K562 (cell line): ENCODE results near the gene DNAAF3. TPM values are rescaled to one million over a fixed set of nuclear protein-coding genes. Genes with fewer than 3 reads are reported as not detected.
A peak's percentile ranks its signal among the peaks of the same experiment; 100 is the strongest.

Experiments
- ARID3B ChIP-seq: fragments of 250-450 bp; sonication (Bioruptor Pico); IDR thresholded peaks from 2 replicates; pipeline ENCODE4 v1.4.0; 2020; ENCODE audit warnings: borderline replicate concordance
- BRD4 ChIP-seq: fragments of 200-600 bp; sonication (generic); IDR thresholded peaks from 2 replicates; pipeline ENCODE4 v1.6.1; 2017; ENCODE audit warnings: inconsistent platforms
- CC2D1A ChIP-seq: fragments of 450-650 bp; IDR thresholded peaks from 2 replicates; pipeline ENCODE4 v1.6.1; 2017; ENCODE audit warnings: mild to moderate bottlenecking
- DLX4 ChIP-seq: fragments of 250-450 bp; sonication (Bioruptor Pico); IDR thresholded peaks from 2 replicates; pipeline ENCODE4 v1.6.1; 2021; ENCODE audit warnings: mild to moderate bottlenecking
- E2F1 ChIP-seq: sonication (generic); formaldehyde crosslinking; IDR thresholded peaks from 2 replicates; pipeline ENCODE4 v1.8.1; 2023; ENCODE audit warnings: mild to moderate bottlenecking, missing genetic modification reagents, moderate library complexity
- E2F3 ChIP-seq: fragments of 250-450 bp; sonication (Bioruptor Pico); IDR thresholded peaks from 2 replicates; pipeline ENCODE4 v1.4.0; 2020; ENCODE audit warnings: mild to moderate bottlenecking
- FIP1L1 ChIP-seq: fragments of 200-400 bp; formaldehyde crosslinking; IDR thresholded peaks from 2 replicates; pipeline ENCODE4 v1.6.1; 2018; ENCODE audit warnings: mild to moderate bottlenecking, low read depth, low read length; ENCODE audit not compliant: poor library complexity, severe bottlenecking
- FUS ChIP-seq: fragments of 200-400 bp; formaldehyde crosslinking; optimal IDR thresholded peaks from 2 replicates; pipeline ENCODE3; 2017; ENCODE audit warnings: low read depth, low read length
- HEY1 ChIP-seq: fragments of 250-450 bp; sonication (Bioruptor Pico); IDR thresholded peaks from 2 replicates; pipeline ENCODE4 v1.5.0; 2020; ENCODE audit warnings: mild to moderate bottlenecking, moderate library complexity, borderline replicate concordance
- HLTF ChIP-seq: fragments of 450-650 bp; IDR thresholded peaks from 2 replicates; pipeline ENCODE4 v1.6.1; 2016
- LEF1 ChIP-seq: fragments of 450-650 bp; IDR thresholded peaks from 2 replicates; pipeline ENCODE4 v1.6.1; 2016; ENCODE audit warnings: mild to moderate bottlenecking
- MAFF ChIP-seq: IDR thresholded peaks from 2 replicates; pipeline ENCODE4 v1.6.1; 2012; ENCODE audit warnings: low read length, improper control_type of control experiment
- MCM5 ChIP-seq: fragments of 450-650 bp; IDR thresholded peaks from 2 replicates; pipeline ENCODE4 v1.6.1; 2016; ENCODE audit warnings: low read depth
- MED1 ChIP-seq: sonication (generic); formaldehyde crosslinking; IDR thresholded peaks from 2 replicates; pipeline ENCODE4 v1.8.1; 2023; ENCODE audit warnings: missing genetic modification reagents, borderline replicate concordance
- NEUROD1 ChIP-seq: fragments of 150-350 bp; IDR thresholded peaks from 2 replicates; pipeline ENCODE4 v1.6.1; 2014; ENCODE audit warnings: borderline replicate concordance, low read length, low read depth; ENCODE audit not compliant: partially characterized antibody
- RBM39 ChIP-seq: fragments of 200-400 bp; formaldehyde crosslinking; optimal IDR thresholded peaks from 2 replicates; pipeline ENCODE3; 2018; ENCODE audit warnings: low read depth, low read length
- RFX1 ChIP-seq: fragments of 450-650 bp; IDR thresholded peaks from 2 replicates; pipeline ENCODE4 v1.6.1; 2016; ENCODE audit warnings: mild to moderate bottlenecking, moderate library complexity
- SMAD1 ChIP-seq: fragments of 150-350 bp; IDR thresholded peaks from 2 replicates; pipeline ENCODE4 v1.6.1; 2014; ENCODE audit warnings: low read length, low read depth; ENCODE audit not compliant: partially characterized antibody
- SMARCA4 ChIP-seq: fragments of 450-650 bp; IDR thresholded peaks from 2 replicates; pipeline ENCODE4 v1.6.1; 2016
- SRSF7 ChIP-seq: fragments of 200-400 bp; formaldehyde crosslinking; optimal IDR thresholded peaks from 2 replicates; pipeline ENCODE3; 2017; ENCODE audit warnings: mild to moderate bottlenecking, low read depth, low read length
- TAL1 ChIP-seq: fragments of 450-650 bp; IDR thresholded peaks from 2 replicates; pipeline ENCODE4 v1.6.1; 2016; ENCODE audit warnings: mild to moderate bottlenecking
- U2AF1 ChIP-seq: fragments of 200-400 bp; formaldehyde crosslinking; optimal IDR thresholded peaks from 2 replicates; pipeline ENCODE3; 2017; ENCODE audit warnings: mild to moderate bottlenecking, low read depth, low read length, moderate library complexity
- ZFX ChIP-seq: sonication (generic); formaldehyde crosslinking; IDR thresholded peaks from 2 replicates; pipeline ENCODE4 v1.8.0; 2022; ENCODE audit warnings: mild to moderate bottlenecking, missing genetic modification reagents, moderate library complexity
- ZNF263 ChIP-seq: sonication (generic); formaldehyde crosslinking; IDR thresholded peaks from 2 replicates; pipeline ENCODE4 v1.8.0; 2022; ENCODE audit warnings: mild to moderate bottlenecking, missing genetic modification reagents, borderline replicate concordance
- ZNF436 ChIP-seq: fragments of 250-450, 450-650 bp; sonication (Bioruptor Pico); formaldehyde crosslinking; IDR thresholded peaks from 2 replicates; pipeline ENCODE4 v1.7.0; 2020; ENCODE audit warnings: mild to moderate bottlenecking
- ZNF57 ChIP-seq: fragments of 450-650 bp; formaldehyde crosslinking; IDR thresholded peaks from 2 replicates; pipeline ENCODE4 v1.4.0; 2020; ENCODE audit warnings: mild to moderate bottlenecking, moderate library complexity
- ZNF589 ChIP-seq: fragments of 200-800 bp; sonication (Bioruptor generic); IDR thresholded peaks from 2 replicates; pipeline ENCODE4 v1.6.1; 2016; ENCODE audit warnings: low read depth, missing genetic modification characterization, missing compliant biosample characterization
- ZNF76 ChIP-seq: fragments of 250-450 bp; sonication (Bioruptor Pico); IDR thresholded peaks from 2 replicates; pipeline ENCODE4 v1.4.0; 2020; ENCODE audit warnings: mild to moderate bottlenecking, moderate library complexity, borderline replicate concordance
- ZSCAN29 ChIP-seq: fragments of 450-650 bp; IDR thresholded peaks from 2 replicates; pipeline ENCODE4 v1.6.1; 2017
- ZZZ3 ChIP-seq: fragments of 450-650 bp; IDR thresholded peaks from 2 replicates; pipeline ENCODE4 v1.6.1; 2016; ENCODE audit warnings: antibody characterized with exemption, mild to moderate bottlenecking, moderate library complexity
- polyA plus RNA-seq, 8 experiments: library from polyadenylated mRNA; depleted of rRNA in 4 of 8; stranded (reverse) in 5 of 8; unstranded in 3 of 8; fragments of >200 nt; fragmentation: Nextera tagmentation in 2 of 8; fragmentation: Illumina TruSeq in 1 of 8; extraction: Ambion mirVana in 2 of 8; extraction: Trizol in 1 of 8; gene quantifications; 2 replicates each; pipeline versions ENCODE4 v1.2.1 to v1.2.3, GENCODE V29; 2011 to 2014; ENCODE audit warnings: inconsistent platforms in 1 of 8, missing spikeins in 1 of 8
- total RNA-seq, 7 experiments: library from RNA; depleted of rRNA in 6 of 7; stranded (reverse); fragments of >200 nt in 6 of 7; fragmentation: Illumina TruSeq in 2 of 7; extraction: Trizol in 2 of 7; gene quantifications; 2 replicates each; pipeline versions ENCODE4 v1.2.1 to v1.2.3, GENCODE V29; 2011 to 2021; ENCODE audit warnings: low replicate concordance in 1 of 7

The DNAAF3 gene
- total and polyA plus RNA-seq, 9 of the 15 experiments (the other 6 are each of a cell fraction or from before 2014, with no cell fraction given) = 21.6 to 61.5 (median 43.0) TPM

GRCh38 chr19:55117663-55118391 is 48.6 kb downstream of the DNAAF3 start (continued):
- TF ChIP-seq DLX4 (CRISPR knock-in tag) (no peak), MCM5 (no peak), NEUROD1 (peak; percentile 47), ZNF589 (CRISPR knock-in tag) (peak; percentile 75; the same call in 1 of the 2 replicates), ZNF76 (CRISPR knock-in tag) (0 out of 2 replicates have a peak, but pooled peaks have one; percentile 36), SMAD1 (no peak), LEF1 (no peak), ZNF436 (CRISPR knock-in tag) (no peak), SMARCA4 (peak; percentile 41; the same call in 1 of the 2 replicates), TAL1 (no peak), HLTF (no peak), ZSCAN29 (no peak), ZNF263 (peak; percentile 8; the same call in 1 of the 2 replicates), BRD4 (no peak), MED1 (no peak), FUS (no peak), ZFX (peak; percentile 86), RFX1 (no peak), ZZZ3 (no peak), RBM39 (no peak), E2F1 (CRISPR knock-in tag) (0 out of 2 replicates have a peak, but pooled peaks have one; percentile 75), MAFF (no peak), ZNF57 (CRISPR knock-in tag) (no peak), HEY1 (CRISPR knock-in tag) (no peak), CC2D1A (no peak), ARID3B (no peak; the same call in 1 of the 2 replicates), E2F3 (no peak), SRSF7 (no peak), FIP1L1 (no peak), U2AF1 (no peak)
